ENCODE results near the gene PARVG. TPM values are rescaled to one million over a fixed set of nuclear protein-coding genes. Genes with fewer than 3 reads are reported as not detected.

PARVG gene, protein sequence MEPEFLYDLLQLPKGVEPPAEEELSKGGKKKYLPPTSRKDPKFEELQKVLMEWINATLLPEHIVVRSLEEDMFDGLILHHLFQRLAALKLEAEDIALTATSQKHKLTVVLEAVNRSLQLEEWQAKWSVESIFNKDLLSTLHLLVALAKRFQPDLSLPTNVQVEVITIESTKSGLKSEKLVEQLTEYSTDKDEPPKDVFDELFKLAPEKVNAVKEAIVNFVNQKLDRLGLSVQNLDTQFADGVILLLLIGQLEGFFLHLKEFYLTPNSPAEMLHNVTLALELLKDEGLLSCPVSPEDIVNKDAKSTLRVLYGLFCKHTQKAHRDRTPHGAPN
- not detected in 2 replicates for total RNA-seq

DNA sequence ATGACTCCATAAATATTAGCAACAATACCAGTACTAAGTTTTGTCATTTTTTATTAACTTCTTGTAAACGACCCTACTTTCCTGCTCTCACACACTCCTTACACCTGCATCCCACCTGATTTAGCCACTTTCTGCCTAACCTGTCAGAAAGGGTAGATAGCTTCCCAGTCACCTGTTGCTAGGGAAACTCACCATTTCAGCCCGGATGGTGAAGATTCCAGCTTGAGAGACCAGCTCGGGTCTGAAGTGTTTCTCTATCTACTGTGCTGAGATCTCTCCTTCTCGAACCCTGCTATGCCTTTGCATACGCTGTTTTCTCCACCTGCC is at the start of gene PARVG:
TSS of gene PARVG (plus strand) at position 220 of the 327 bp plus-strand sequence. CDS start 2,405 bp downstream, outside the sequence.
- DNase-seq (ENCODE audit: low read depth), result peak; percentile 12
- no peak for FAIRE-seq
- Histone ChIP-seq H3K4me3 (ENCODE audit: low read depth, low read length) (no peak within 1 kb of the TSS), H3K27me3 (ENCODE audit: control insufficient read depth, insufficient read depth, low read length) (peaks cover 6% of the 10 kb centered on the region), H3K36me3 (ENCODE audit: control insufficient read depth, insufficient read depth, low read length) (no peaks in the 10 kb centered on the region)
- no peak for TF ChIP-seq CTCF (IDR thresholded peaks at IDR 0.05; ENCODE audit: insufficient read depth, low read length, severe bottlenecking)

DNA sequence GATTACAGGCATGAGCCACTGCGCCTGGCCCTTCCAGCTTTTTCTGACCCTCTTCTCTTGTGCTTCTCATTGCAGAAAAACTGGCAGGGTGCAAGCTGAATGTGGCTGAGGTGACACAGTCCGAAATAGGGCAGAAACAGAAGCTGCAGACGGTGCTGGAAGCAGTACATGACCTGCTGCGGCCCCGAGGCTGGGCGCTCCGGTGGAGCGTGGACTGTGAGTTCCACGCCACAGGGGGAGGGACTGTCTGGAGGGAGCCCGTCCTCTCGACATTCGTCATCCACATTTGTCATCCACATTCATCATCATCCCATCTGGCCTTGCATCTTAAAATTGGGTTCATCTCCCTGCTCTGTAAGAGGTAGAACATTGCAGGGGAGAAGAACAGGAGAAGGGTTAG is 49.3 kb upstream of the PARVG start:
- Histone ChIP-seq H3K4me3 (ENCODE audit: low read depth, low read length) (no peak overlapping the region), H3K27me3 (ENCODE audit: control insufficient read depth, insufficient read depth, low read length) (no peaks in the 10 kb centered on the region), H3K36me3 (ENCODE audit: control insufficient read depth, insufficient read depth, low read length) (peaks cover 1% of the 10 kb centered on the region)
- DNase-seq (ENCODE audit: low read depth) (no peak), FAIRE-seq (no peak)
- no peak for TF ChIP-seq CTCF (IDR thresholded peaks at IDR 0.05; ENCODE audit: insufficient read depth, low read length, severe bottlenecking)

- DNase-seq (ENCODE audit: low read depth) (no peak), FAIRE-seq (peak; percentile 77)
- no peaks in the 10 kb centered on the region for H3K27me3 ChIP-seq (ENCODE audit: control insufficient read depth, insufficient read depth, low read length)
- TF ChIP-seq CTCF (IDR thresholded peaks at IDR 0.05; ENCODE audit: insufficient read depth, low read length, severe bottlenecking), result no peak
- H3K4me3 ChIP-seq (ENCODE audit: low read depth, low read length), result no peak overlapping the region
- H3K36me3 ChIP-seq (ENCODE audit: control insufficient read depth, insufficient read depth, low read length), result peaks cover 2% of the 10 kb centered on the region
Measured at GRCh38 chr22:44131989-44132685, 48.6 kb upstream of the PARVG start.

DNA sequence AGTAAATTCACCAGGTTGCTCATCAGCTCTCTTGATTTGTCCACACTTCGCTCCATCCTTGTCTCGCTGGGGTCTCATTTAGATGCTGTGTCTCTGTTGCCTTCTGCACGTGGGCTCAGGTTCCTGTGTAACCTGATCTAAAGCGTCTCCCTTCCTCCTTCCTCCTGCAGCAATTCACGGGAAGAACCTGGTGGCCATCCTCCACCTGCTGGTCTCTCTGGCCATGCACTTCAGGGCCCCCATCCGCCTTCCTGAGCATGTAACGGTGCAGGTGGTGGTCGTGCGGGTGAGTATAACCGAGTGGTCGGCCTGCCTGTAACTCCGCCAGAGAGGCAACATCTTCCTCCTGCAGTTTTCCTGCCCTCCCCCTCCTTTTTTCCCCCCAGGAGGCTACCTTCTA is 48.0 kb upstream of the PARVG start:
- Histone ChIP-seq H3K4me3 (ENCODE audit: low read depth, low read length) (no peak overlapping the region), H3K27me3 (ENCODE audit: control insufficient read depth, insufficient read depth, low read length) (no peaks in the 10 kb centered on the region), H3K36me3 (ENCODE audit: control insufficient read depth, insufficient read depth, low read length) (peaks cover 2% of the 10 kb centered on the region)
- DNase-seq (ENCODE audit: low read depth) (no peak), FAIRE-seq (no peak)
- no peak for TF ChIP-seq CTCF (IDR thresholded peaks at IDR 0.05; ENCODE audit: insufficient read depth, low read length, severe bottlenecking)

- FAIRE-seq, result no peak
- Histone ChIP-seq H3K27me3 (ENCODE audit: control insufficient read depth, insufficient read depth, low read length) (no peaks in the 10 kb centered on the region), H3K36me3 (ENCODE audit: control insufficient read depth, insufficient read depth, low read length) (peaks cover 2% of the 10 kb centered on the region), H3K4me3 (ENCODE audit: low read depth, low read length) (no peak overlapping the region)
- no peak for DNase-seq (ENCODE audit: low read depth)
- TF ChIP-seq CTCF (IDR thresholded peaks at IDR 0.05; ENCODE audit: insufficient read depth, low read length, severe bottlenecking), result no peak
Measured at GRCh38 chr22:44133161-44133560, 47.6 kb upstream of the PARVG start.

Measured in bronchial epithelial cell (primary cell).